GM12878 (cell line): ENCODE measurements around the gene MDM1. TPM values are rescaled to one million over a fixed set of nuclear protein-coding genes. Genes with fewer than 3 reads are reported as not detected.

Source experiments
- ATAC-seq: fragments of 200-7000 bp; cut with Tn5 transposase; 3 replicates; pipeline ENCODE4 v1.9.1; 2020; ENCODE audit warnings: mild to moderate bottlenecking, moderate library complexity
- BruUV-seq: library from RNA; stranded (reverse); fragments of 400-500 nt; replicated peaks from 2 replicates; lab custom pipeline; 2021; lab: Mats Ljungman, UMichigan
- CTCF ChIA-PET: fragments of 300-600 bp; sonication (Branson Sonifier 250); formaldehyde crosslinking; extraction: SDS; loops from one replicate; lab custom pipeline; 2021; ENCODE audit warnings: inconsistent platforms; lab: Yijun Ruan, JAX
- POLR2A ChIA-PET: fragments of 350-600 bp; formaldehyde crosslinking; extraction: SDS; loops from one replicate; lab custom pipeline; 2021; ENCODE audit warnings: inconsistent platforms; lab: Charles Lee
- RAD21 ChIA-PET: fragments of 300-600 bp; sonication (Branson Sonifier 250); formaldehyde crosslinking; loops from one replicate; lab custom pipeline; 2023; ENCODE audit warnings: antibody characterized with exemption; ENCODE audit not compliant: unreplicated experiment; lab: Charles Lee
- SMC1A ChIA-PET: fragments of 300-600 bp; sonication (Branson Sonifier 250); formaldehyde crosslinking; loops from one replicate; lab custom pipeline; 2023; ENCODE audit not compliant: unreplicated experiment, uncharacterized antibody; lab: Charles Lee
- DNase-seq: peaks from one replicate; pipeline ENCODE4 v3.0.0-alpha.2; 2011; ENCODE audit warnings: low read depth, low spot score
- FAIRE-seq: peaks from 3 replicates; lab custom pipeline; 2011; peaks lifted over from hg19 to GRCh38; lab: Jason Lieb, UNC
- H2AFZ ChIP-seq: 2 replicates; pipeline ENCODE4 v1.6.0; 2011; ENCODE audit warnings: low read depth, low read length, control low read depth; ENCODE audit not compliant: control insufficient read depth
- H3K27ac ChIP-seq: 2 replicates; pipeline ENCODE4 v1.5.1; 2011; ENCODE audit warnings: control low read depth; ENCODE audit not compliant: control insufficient read depth, insufficient read depth
- H3K27me3 ChIP-seq, 2 experiments: replicated peaks in 1 of 2; 2 replicates each; pipeline versions ENCODE4 v1.6.0 to v1.6.1; 2011; ENCODE audit warnings: low read length in 1 of 2; ENCODE audit not compliant: control insufficient read depth in 2 of 2, insufficient read depth in 2 of 2
- H3K36me3 ChIP-seq, 2 experiments: 2 replicates each; pipeline ENCODE4 v1.5.1; 2011; ENCODE audit warnings: low read length in 1 of 2; ENCODE audit not compliant: control insufficient read depth in 2 of 2, insufficient read depth in 2 of 2
- H3K4me1 ChIP-seq: 2 replicates; pipeline ENCODE4 v1.6.1; 2011; ENCODE audit warnings: mild to moderate bottlenecking, low read length, moderate library complexity, mixed read lengths; ENCODE audit not compliant: control insufficient read depth, insufficient read depth
- H3K4me2 ChIP-seq: 2 replicates; pipeline ENCODE4 v1.6.0; 2011; ENCODE audit warnings: control low read depth; ENCODE audit not compliant: control insufficient read depth, insufficient read depth
- H3K4me3 ChIP-seq: fragments of 200-600 bp; sonication (generic); 2 replicates; pipeline ENCODE4 v1.5.1; 2016
- H3K79me2 ChIP-seq: 2 replicates; pipeline ENCODE4 v1.6.0; 2011; ENCODE audit warnings: low read length; ENCODE audit not compliant: control insufficient read depth, insufficient read depth
- H3K9ac ChIP-seq: 2 replicates; pipeline ENCODE4 v1.8.0; 2011; ENCODE audit warnings: low read length, control low read depth, mixed read lengths; ENCODE audit not compliant: control insufficient read depth, insufficient read depth
- H3K9me3 ChIP-seq: replicated peaks from 3 replicates; pipeline ENCODE4 v1.5.1; 2011; ENCODE audit warnings: mild to moderate bottlenecking, low read length; ENCODE audit not compliant: control insufficient read depth, insufficient read depth
- H4K20me1 ChIP-seq: 2 replicates; pipeline ENCODE4 v1.6.0; 2011; ENCODE audit not compliant: control insufficient read depth, insufficient read depth
- BHLHE40 ChIP-seq, 2 experiments: fragments of 450-650 bp in 1 of 2; IDR thresholded peaks; 2 replicates each; pipeline ENCODE4 v1.6.1; 2011 to 2017; ENCODE audit warnings: low read depth in 2 of 2, borderline replicate concordance in 1 of 2, improper control_type of control experiment in 1 of 2, low read length in 1 of 2, mild to moderate bottlenecking in 1 of 2
- CBX5 ChIP-seq: sonication (generic); IDR thresholded peaks from 2 replicates; pipeline ENCODE4 v1.6.1; 2016; ENCODE audit warnings: low read depth, moderate library complexity, mild to moderate bottlenecking, inconsistent platforms
- CREB1 ChIP-seq: IDR thresholded peaks from 2 replicates; pipeline ENCODE4 v1.6.1; 2012; ENCODE audit warnings: low read depth, mild to moderate bottlenecking, inconsistent platforms
- EP300 ChIP-seq, 2 experiments: fragments of 150-350 bp in 1 of 2; IDR thresholded peaks; 2 replicates each; pipeline ENCODE4 v1.6.1; 2011 to 2012; ENCODE audit warnings: low read depth in 2 of 2, low read length in 2 of 2, borderline replicate concordance in 1 of 2, improper control_type of control experiment in 1 of 2, inconsistent platforms in 1 of 2; ENCODE audit not compliant: control insufficient read depth in 1 of 2
- LARP7 ChIP-seq: fragments of 450-650 bp; IDR thresholded peaks from 2 replicates; pipeline ENCODE4 v1.6.1; 2017; ENCODE audit warnings: mild to moderate bottlenecking
- MEF2B ChIP-seq: fragments of 450-650 bp; IDR thresholded peaks from 2 replicates; pipeline ENCODE4 v1.6.1; 2018; ENCODE audit warnings: mild to moderate bottlenecking, moderate library complexity; ENCODE audit not compliant: partially characterized antibody, poor library complexity, severe bottlenecking
- MYB ChIP-seq: fragments of 150-350 bp; IDR thresholded peaks from 2 replicates; pipeline ENCODE4 v1.6.1; 2014; ENCODE audit warnings: mild to moderate bottlenecking, low read depth, low read length, borderline replicate concordance
- NR2C1 ChIP-seq: fragments of 450-650 bp; IDR thresholded peaks from 2 replicates; pipeline ENCODE4 v1.6.1; 2017; ENCODE audit warnings: antibody characterized with exemption, mild to moderate bottlenecking, moderate library complexity
- POU2F2 ChIP-seq: IDR thresholded peaks from 3 replicates; pipeline ENCODE4 v1.6.1; 2011; ENCODE audit warnings: low read depth, mild to moderate bottlenecking, low read length, borderline replicate concordance
- YY1 ChIP-seq: IDR thresholded peaks from 2 replicates; pipeline ENCODE4 v1.6.1; 2011; ENCODE audit warnings: low read depth, mild to moderate bottlenecking, low read length
- WGBS: methylation state at CpG from one replicate; pipeline ENCODE4 v1.1.6; 2016; ENCODE audit warnings: low lambda C conversion rate; ENCODE audit not compliant: insufficient replicate concordance, insufficient coverage; ENCODE audit errors: missing lambda C conversion rate; 5-methylcytosine and 5-hydroxymethylcytosine counted together
- in situ Hi-C: fragments of 300-500 bp; cut with MboI; formaldehyde crosslinking; loops from 9 replicates; pipeline ENCODE4 v1.14.3; 2018; ENCODE audit warnings: mixed read lengths
- intact Hi-C: fragments of 100-400 bp; cut with micrococcal nuclease; formaldehyde crosslinking; loops from one replicate; pipeline ENCODE4 v1.14.2; 2022; ENCODE audit not compliant: unreplicated experiment
- polyA plus RNA-seq, 11 experiments: library from polyadenylated mRNA; depleted of rRNA in 4 of 11; unstranded in 6 of 11; stranded (reverse) in 5 of 11; fragments of >200 nt; fragmentation: Nextera tagmentation in 4 of 11; fragmentation: Illumina TruSeq in 1 of 11; extraction: Ambion mirVana in 4 of 11; extraction: Trizol in 1 of 11; gene quantifications; 1 replicate in 1 of 11; 2 replicates in 10 of 11; pipeline versions ENCODE4 v1.2.1 to v1.2.3, GENCODE V29; 2011 to 2016; ENCODE audit warnings: inconsistent platforms in 2 of 11, missing spikeins in 2 of 11, low read depth in 1 of 11
- total RNA-seq, 4 experiments: library from RNA; depleted of rRNA in 3 of 4; stranded (reverse); fragments of >200 nt in 3 of 4; fragmentation: Illumina TruSeq in 1 of 4; extraction: Trizol in 1 of 4; gene quantifications; 2 replicates each; pipeline versions ENCODE4 v1.2.1 to v1.2.3, GENCODE V29; 2013 to 2021
- TF ChIP-seq, protein P1 (sequence below): fragments of 450-650 bp; IDR thresholded peaks from 2 replicates; pipeline ENCODE4 v1.6.1; 2017; ENCODE audit warnings: antibody characterized with exemption, mild to moderate bottlenecking, moderate library complexity
- TF ChIP-seq, protein P2 (sequence below): fragments of 450-650 bp; IDR thresholded peaks from 2 replicates; pipeline ENCODE4 v1.6.1; 2017; ENCODE audit warnings: mild to moderate bottlenecking

MDM1 gene
- total and polyA plus RNA-seq, 10 of the 15 experiments (the other 5 are each of a cell fraction or from before 2014, with no cell fraction given), result 10.1 to 25.3 (median 16.5) TPM

DNA sequence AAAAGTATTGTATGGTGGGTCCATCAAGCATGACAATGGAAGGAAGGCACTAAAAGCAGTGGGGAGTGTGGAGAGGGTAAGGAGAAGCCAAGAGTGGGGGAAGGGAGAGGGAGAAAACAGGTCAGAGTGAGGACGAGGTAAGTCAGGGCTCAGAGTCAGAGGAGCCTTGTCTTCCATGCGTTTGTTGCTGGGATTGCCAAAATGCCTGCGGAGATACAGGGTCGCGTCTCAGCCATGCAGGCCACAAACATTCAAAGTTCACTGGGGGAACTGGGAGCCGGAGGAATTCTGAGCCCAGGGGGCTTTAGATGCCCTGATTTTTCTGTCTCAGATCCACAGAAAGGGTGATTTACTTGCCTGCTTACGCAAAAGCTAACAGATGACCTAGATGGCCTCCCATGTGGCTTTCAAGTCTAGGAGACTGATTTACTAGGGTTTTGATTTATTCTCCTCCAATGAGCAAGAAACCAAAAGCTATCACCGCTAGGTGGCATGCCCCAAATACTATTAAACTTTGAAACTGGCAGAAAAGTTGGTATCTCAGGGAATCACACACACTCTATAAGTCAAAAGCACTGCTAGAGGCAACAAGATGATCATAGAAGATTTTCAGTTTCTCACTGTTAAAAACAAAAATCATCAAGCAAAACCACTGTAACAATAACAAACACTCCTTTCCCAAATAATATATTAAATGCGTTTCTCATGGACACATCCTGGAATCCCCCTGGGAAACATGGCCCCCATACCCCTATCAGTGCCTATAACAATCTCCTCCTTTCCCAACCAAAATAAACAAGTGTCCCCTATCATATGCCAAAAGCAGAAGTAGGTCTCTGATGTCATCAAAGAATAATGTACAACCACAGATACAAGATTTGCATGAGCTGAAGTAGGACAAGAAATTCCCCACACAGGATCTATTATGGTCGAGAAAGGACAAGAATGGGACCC is 26.6 kb upstream of the MDM1 start:
- H3K9ac ChIP-seq, result peak overlapping the region; percentile 24; the same call in 1 of the 2 replicates
- TF ChIP-seq CBX5, result 0 out of 2 replicates have a peak, but pooled peaks have one; percentile 59
- peak; percentile 88 for TF ChIP-seq MEF2B
- TF ChIP-seq, protein P1, sequence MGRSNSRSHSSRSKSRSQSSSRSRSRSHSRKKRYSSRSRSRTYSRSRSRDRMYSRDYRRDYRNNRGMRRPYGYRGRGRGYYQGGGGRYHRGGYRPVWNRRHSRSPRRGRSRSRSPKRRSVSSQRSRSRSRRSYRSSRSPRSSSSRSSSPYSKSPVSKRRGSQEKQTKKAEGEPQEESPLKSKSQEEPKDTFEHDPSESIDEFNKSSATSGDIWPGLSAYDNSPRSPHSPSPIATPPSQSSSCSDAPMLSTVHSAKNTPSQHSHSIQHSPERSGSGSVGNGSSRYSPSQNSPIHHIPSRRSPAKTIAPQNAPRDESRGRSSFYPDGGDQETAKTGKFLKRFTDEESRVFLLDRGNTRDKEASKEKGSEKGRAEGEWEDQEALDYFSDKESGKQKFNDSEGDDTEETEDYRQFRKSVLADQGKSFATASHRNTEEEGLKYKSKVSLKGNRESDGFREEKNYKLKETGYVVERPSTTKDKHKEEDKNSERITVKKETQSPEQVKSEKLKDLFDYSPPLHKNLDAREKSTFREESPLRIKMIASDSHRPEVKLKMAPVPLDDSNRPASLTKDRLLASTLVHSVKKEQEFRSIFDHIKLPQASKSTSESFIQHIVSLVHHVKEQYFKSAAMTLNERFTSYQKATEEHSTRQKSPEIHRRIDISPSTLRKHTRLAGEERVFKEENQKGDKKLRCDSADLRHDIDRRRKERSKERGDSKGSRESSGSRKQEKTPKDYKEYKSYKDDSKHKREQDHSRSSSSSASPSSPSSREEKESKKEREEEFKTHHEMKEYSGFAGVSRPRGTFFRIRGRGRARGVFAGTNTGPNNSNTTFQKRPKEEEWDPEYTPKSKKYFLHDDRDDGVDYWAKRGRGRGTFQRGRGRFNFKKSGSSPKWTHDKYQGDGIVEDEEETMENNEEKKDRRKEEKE, result no peak
- 0 out of 2 replicates have a peak, but pooled peaks have one; percentile 19 for TF ChIP-seq LARP7
- TF ChIP-seq BHLHE40 (IDR thresholded peaks at IDR 0.05; ENCODE audit: borderline replicate concordance in 1 of 2, low read depth in 2 of 2, low read length in 1 of 2), result peak in 1 of 2 experiments; percentile 28; a peak in 1 of 4 replicates
- TF ChIP-seq, protein P2, sequence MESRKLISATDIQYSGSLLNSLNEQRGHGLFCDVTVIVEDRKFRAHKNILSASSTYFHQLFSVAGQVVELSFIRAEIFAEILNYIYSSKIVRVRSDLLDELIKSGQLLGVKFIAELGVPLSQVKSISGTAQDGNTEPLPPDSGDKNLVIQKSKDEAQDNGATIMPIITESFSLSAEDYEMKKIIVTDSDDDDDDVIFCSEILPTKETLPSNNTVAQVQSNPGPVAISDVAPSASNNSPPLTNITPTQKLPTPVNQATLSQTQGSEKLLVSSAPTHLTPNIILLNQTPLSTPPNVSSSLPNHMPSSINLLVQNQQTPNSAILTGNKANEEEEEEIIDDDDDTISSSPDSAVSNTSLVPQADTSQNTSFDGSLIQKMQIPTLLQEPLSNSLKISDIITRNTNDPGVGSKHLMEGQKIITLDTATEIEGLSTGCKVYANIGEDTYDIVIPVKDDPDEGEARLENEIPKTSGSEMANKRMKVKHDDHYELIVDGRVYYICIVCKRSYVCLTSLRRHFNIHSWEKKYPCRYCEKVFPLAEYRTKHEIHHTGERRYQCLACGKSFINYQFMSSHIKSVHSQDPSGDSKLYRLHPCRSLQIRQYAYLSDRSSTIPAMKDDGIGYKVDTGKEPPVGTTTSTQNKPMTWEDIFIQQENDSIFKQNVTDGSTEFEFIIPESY, result no peak; the same call in 1 of the 2 replicates
- TF ChIP-seq EP300 (IDR thresholded peaks at IDR 0.05; ENCODE audit: borderline replicate concordance in 1 of 2, control insufficient read depth in 1 of 2, low read depth in 2 of 2, low read length in 2 of 2), result peak; percentile 83; a peak in 3 of 4 replicates
- TF ChIP-seq NR2C1, result no peak
- no peak for TF ChIP-seq MYB
- TF ChIP-seq YY1, result 0 out of 2 replicates have a peak, but pooled peaks have one; percentile 28
- peak; percentile 49; the same call in 1 of the 2 replicates for TF ChIP-seq CREB1
- peak; percentile 93 for TF ChIP-seq POU2F2

More for the DNA sequence above, 26.6 kb upstream of the MDM1 start:
- no peaks in the 10 kb centered on the region for H4K20me1 ChIP-seq
- WGBS, result 40% methylated on average over 10 of the region's 10 CpGs
- RAD21 ChIA-PET, result interaction anchor here (0.6 to 5.7 kb wide), 35 partner anchors 9 to 455 kb away, joined by 3 to 47 read pairs (median 4); partner anchors contain the start of genes RAP1B and SLC35E3
- no peaks in the 10 kb centered on the region for H3K9me3 ChIP-seq
- DNase-seq (peak; percentile 74), FAIRE-seq (peak; percentile 81), ATAC-seq (peak; percentile 90)
- CTCF ChIA-PET, result interaction anchor here (0.7 to 3.8 kb wide), 36 partner anchors 13 to 471 kb away, joined by 3 to 25 read pairs (median 4); partner anchors contain the start of genes MDM2 and SLC35E3
- intact Hi-C loops (loop anchor here (2.0 to 5.0 kb wide), 3 partner anchors 252 to 328 kb away; partner anchors contain the start of genes NUP107 and RAP1B), in situ Hi-C loops (loop anchor here (25.0 kb wide), 1 partner anchor 253 kb away; the partner anchor contains the start of gene RAP1B)
- no peaks in the 10 kb centered on the region for H3K27me3 ChIP-seq
- TSS peak; percentile 86 for BruUV-seq
- no peaks in the 10 kb centered on the region for H3K36me3 ChIP-seq
- H3K4me3 ChIP-seq, result no peak overlapping the region
- no peaks in the 10 kb centered on the region for H3K79me2 ChIP-seq
- peaks cover 14% of the 10 kb centered on the region for H3K4me1 ChIP-seq
- SMC1A ChIA-PET, result interaction anchor here (0.6 to 7.1 kb wide), 53 partner anchors 10 to 708 kb away, joined by 3 to 108 read pairs (median 6); partner anchors contain the start of genes MDM1, NUP107 and RAP1B
- H2AFZ ChIP-seq, result peak overlapping the region; percentile 68
- peak overlapping the region; percentile 72 for H3K27ac ChIP-seq
- POLR2A ChIA-PET, result interaction anchor here (0.6 to 5.4 kb wide), 17 partner anchors 14 to 449 kb away, joined by 3 to 31 read pairs (median 4); partner anchors contain the start of gene MDM2
- peak overlapping the region; percentile 70 for H3K4me2 ChIP-seq
